Endothelial cell of umbilical vein (primary cell): ENCODE data around the gene FSIP1. TPM values are rescaled to one million over a fixed set of nuclear protein-coding genes. Genes with fewer than 3 reads are reported as not detected.

Experiments
- BruUV-seq: library from RNA; stranded (reverse); fragments of 400-500 nt; replicated peaks from 2 replicates; lab custom pipeline; 2021; lab: Mats Ljungman, UMichigan
- CTCF ChIA-PET: fragments of 300-600, 350-600 bp; sonication (Branson Sonifier 250); formaldehyde crosslinking; loops from one replicate; lab custom pipeline; 2021; ENCODE audit warnings: antibody characterized with exemption, inconsistent platforms; lab: Charles Lee
- POLR2A ChIA-PET: fragments of 300-600, 350-600 bp; sonication (Branson Sonifier 250); formaldehyde crosslinking; loops from one replicate; lab custom pipeline; 2021; ENCODE audit warnings: antibody characterized with exemption, inconsistent platforms; lab: Charles Lee
- DNase-seq: peaks from one replicate; pipeline ENCODE4 v3.0.0-alpha.2; 2011; ENCODE audit warnings: low read depth, low spot score
- FAIRE-seq: peaks from 2 replicates; lab custom pipeline; 2011; peaks lifted over from hg19 to GRCh38; lab: Jason Lieb, UNC
- H2AFZ ChIP-seq: 2 replicates; pipeline ENCODE4 v1.6.0; 2012; ENCODE audit warnings: low read depth, low read length, control low read depth, inconsistent platforms
- H3K27ac ChIP-seq: 2 replicates; pipeline ENCODE4 v1.5.1; 2011; ENCODE audit warnings: low read depth, mild to moderate bottlenecking, control low read depth, low read length, moderate library complexity; ENCODE audit not compliant: insufficient read depth
- H3K27me3 ChIP-seq, 2 experiments: 2 replicates each; pipeline versions ENCODE4 v1.6.0 to v1.6.1; 2011; ENCODE audit warnings: low read length in 2 of 2, mixed read lengths in 1 of 2; ENCODE audit not compliant: control insufficient read depth in 2 of 2, insufficient read depth in 2 of 2
- H3K36me3 ChIP-seq, 2 experiments: 2 replicates in 1 of 2; 3 replicates in 1 of 2; pipeline ENCODE4 v1.5.1; 2011; ENCODE audit warnings: low read length in 2 of 2, mild to moderate bottlenecking in 1 of 2, moderate library complexity in 1 of 2; ENCODE audit not compliant: control insufficient read depth in 2 of 2, insufficient read depth in 2 of 2; ENCODE audit errors: extremely low read depth in 1 of 2
- H3K4me1 ChIP-seq: 3 replicates; pipeline ENCODE4 v1.5.1; 2011; ENCODE audit warnings: mild to moderate bottlenecking, low read length; ENCODE audit not compliant: control insufficient read depth, insufficient read depth; ENCODE audit errors: extremely low read depth
- H3K4me2 ChIP-seq: 2 replicates; pipeline ENCODE4 v1.6.1; 2011; ENCODE audit warnings: low read length, control low read depth, mixed read lengths; ENCODE audit not compliant: insufficient read depth
- H3K4me3 ChIP-seq, 3 experiments: fragments of 200-600 bp in 1 of 3; sonication (generic), shearing (Covaris generic) in 1 of 3; replicated peaks in 1 of 3; 2 replicates each; pipeline ENCODE4 v1.5.1; 2011 to 2016; ENCODE audit warnings: control low read depth in 3 of 3, low read length in 3 of 3, mild to moderate bottlenecking in 2 of 3, inconsistent platforms in 1 of 3, low read depth in 1 of 3, moderate library complexity in 1 of 3; ENCODE audit not compliant: insufficient read depth in 1 of 3
- H3K79me2 ChIP-seq: 2 replicates; pipeline ENCODE4 v1.6.0; 2012; ENCODE audit warnings: low read length, inconsistent platforms; ENCODE audit not compliant: control insufficient read depth, insufficient read depth
- H3K9ac ChIP-seq: replicated peaks from 2 replicates; pipeline ENCODE3; 2011; ENCODE audit warnings: low read length, control low read depth; ENCODE audit not compliant: insufficient read depth; ENCODE audit errors: extremely low read depth
- H3K9me1 ChIP-seq: replicated peaks from 3 replicates; pipeline ENCODE4 v1.6.0; 2011; ENCODE audit warnings: mild to moderate bottlenecking, low read length; ENCODE audit not compliant: control insufficient read depth, insufficient read depth; ENCODE audit errors: extremely low read depth
- H3K9me3 ChIP-seq: replicated peaks from 2 replicates; pipeline ENCODE4 v1.5.1; 2012; ENCODE audit warnings: low read length, inconsistent platforms; ENCODE audit not compliant: control insufficient read depth, insufficient read depth
- H4K20me1 ChIP-seq: replicated peaks from 2 replicates; pipeline ENCODE3; 2011; ENCODE audit warnings: mild to moderate bottlenecking, low read length; ENCODE audit not compliant: control insufficient read depth, insufficient read depth; ENCODE audit errors: extremely low read depth
- CTCF ChIP-seq, 2 donors: IDR thresholded peaks; 1 replicate in 1 of 2; 2 replicates in 1 of 2; pipeline ENCODE4 v1.5.1; 2011; ENCODE audit warnings: low read length in 2 of 2, mild to moderate bottlenecking in 2 of 2, moderate library complexity in 2 of 2, control low read depth in 1 of 2, inconsistent platforms in 1 of 2, low read depth in 1 of 2; ENCODE audit not compliant: insufficient read depth in 1 of 2; ENCODE audit errors: extremely low read depth in 1 of 2
- EZH2 ChIP-seq: IDR thresholded peaks from 2 replicates; pipeline ENCODE4 v1.6.1; 2012; ENCODE audit warnings: borderline replicate concordance, low read depth, mild to moderate bottlenecking, moderate library complexity, low read length, inconsistent platforms; ENCODE audit not compliant: severe bottlenecking
- FOS ChIP-seq: IDR thresholded peaks from 2 replicates; pipeline ENCODE4 v1.6.1; 2011; ENCODE audit warnings: mild to moderate bottlenecking, low read length, moderate library complexity, borderline replicate concordance; ENCODE audit not compliant: insufficient read depth
- GATA2 ChIP-seq: IDR thresholded peaks from 2 replicates; pipeline ENCODE4 v1.7.0; 2011; ENCODE audit warnings: low read depth, mild to moderate bottlenecking, moderate library complexity, mixed read lengths, low read length; ENCODE audit not compliant: insufficient read length, insufficient read depth
- JUN ChIP-seq: IDR thresholded peaks from 2 replicates; pipeline ENCODE4 v1.6.1; 2011; ENCODE audit warnings: borderline replicate concordance, low read depth; ENCODE audit not compliant: insufficient read length, insufficient read depth
- MAX ChIP-seq: IDR thresholded peaks from 2 replicates; pipeline ENCODE4 v1.6.1; 2011; ENCODE audit not compliant: insufficient read depth, insufficient read length
- MYC ChIP-seq: IDR thresholded peaks from one replicate; pipeline ENCODE4 v1.6.1; 2011; ENCODE audit warnings: mild to moderate bottlenecking, low read depth, low read length
- POLR2A ChIP-seq: IDR thresholded peaks from 2 replicates; pipeline ENCODE4 v1.6.1; 2012; ENCODE audit warnings: low read depth, mild to moderate bottlenecking, control low read depth, low read length
- POLR2AphosphoS5 ChIP-seq: IDR thresholded peaks from 2 replicates; pipeline ENCODE4 v1.6.1; 2012; ENCODE audit warnings: low read depth, mild to moderate bottlenecking, control low read depth, low read length, moderate library complexity; ENCODE audit not compliant: insufficient read depth
- dilution Hi-C: fragments of 300-500 bp; cut with MboI; formaldehyde crosslinking; loops from one replicate; pipeline ENCODE4 v1.15.0; 2019; ENCODE audit warnings: low sequenced_read_pairs; ENCODE audit not compliant: extremely low pct_ligation_motif_present
- intact Hi-C: fragments of 100-400 bp; cut with micrococcal nuclease; formaldehyde crosslinking; loops from one replicate; pipeline ENCODE4 v1.10.0; 2022
- polyA plus RNA-seq, 4 experiments: library from polyadenylated mRNA; depleted of rRNA in 3 of 4; stranded (reverse) in 3 of 4; unstranded in 1 of 4; fragments of >200 nt; gene quantifications; 2 replicates each; pipeline versions ENCODE4 v1.2.1 to v1.2.3, GENCODE V29; 2011 to 2012; ENCODE audit warnings: missing spikeins in 1 of 4
- total RNA-seq: library from RNA; stranded (reverse); gene quantifications from 2 replicates; pipeline ENCODE4 v1.2.3, GENCODE V29; 2021

FSIP1 gene
- total and polyA plus RNA-seq, 2 donors (not counting 3 experiments of a cell fraction or from before 2014, with no cell fraction given), result 0.23 to 1.1 TPM

- intact Hi-C loops (no loop called here), dilution Hi-C loops (no loop called here)
- POLR2A ChIA-PET, result no interaction called here
- FAIRE-seq, result no peak
- no peak for DNase-seq
- Histone ChIP-seq H4K20me1 (no peaks in the 10 kb centered on the region), H3K9ac (no peak overlapping the region), H3K4me1 (no peaks in the 10 kb centered on the region), H3K36me3 (no peaks in the 10 kb centered on the region), H3K4me3 (no peak overlapping the region), H3K9me1 (no peaks in the 10 kb centered on the region), H3K27ac (no peak overlapping the region), H3K27me3 (no peaks in the 10 kb centered on the region), H3K4me2 (no peak overlapping the region), H3K9me3 (no peaks in the 10 kb centered on the region), H2AFZ (no peak overlapping the region), H3K79me2 (no peaks in the 10 kb centered on the region)
- TF ChIP-seq JUN (no peak), FOS (no peak), GATA2 (no peak), CTCF (IDR thresholded peaks at IDR 0.05; ENCODE audit: extremely low read depth in 1 of 2, insufficient read depth in 1 of 2, low read depth in 1 of 2, low read length in 2 of 2) (no peak)
- BruUV-seq, result no TSS peak
- CTCF ChIA-PET, result interaction anchor here (4.0 kb wide), 1 partner anchor 66 kb away, joined by 25 read pairs; no protein-coding TSS in a partner anchor
Observed at GRCh38 chr15:39690881-39691634, 91.6 kb downstream of the FSIP1 start.

- Histone ChIP-seq H3K9me3 (no peaks in the 10 kb centered on the region), H2AFZ (no peak overlapping the region), H3K79me2 (no peaks in the 10 kb centered on the region), H3K4me2 (no peak overlapping the region), H3K9ac (no peak overlapping the region), H3K27ac (no peak overlapping the region), H4K20me1 (no peaks in the 10 kb centered on the region), H3K27me3 (no peaks in the 10 kb centered on the region), H3K9me1 (no peaks in the 10 kb centered on the region), H3K4me1 (no peaks in the 10 kb centered on the region), H3K4me3 (no peak overlapping the region), H3K36me3 (no peaks in the 10 kb centered on the region)
- intact Hi-C loops, result loop anchor here (2.0 to 10.0 kb wide), 5 partner anchors 61 to 983 kb away; partner anchors contain the start of genes EIF2AK4 and FSIP1
- ChIA-PET POLR2A (no interaction called here), CTCF (interaction anchor here (1.6 to 6.7 kb wide), 4 partner anchors 11 to 70 kb away, joined by 4 to 240 read pairs (median 17); no protein-coding TSS in a partner anchor)
- dilution Hi-C loops, result no loop called here
- TF ChIP-seq GATA2 (no peak), CTCF (IDR thresholded peaks at IDR 0.05; ENCODE audit: extremely low read depth in 1 of 2, insufficient read depth in 1 of 2, low read depth in 1 of 2, low read length in 2 of 2) (no peak), EZH2 (no peak), FOS (no peak), MAX (no peak), MYC (no peak), POLR2A (no peak), JUN (no peak), POLR2AphosphoS5 (no peak)
- no peak for FAIRE-seq
- DNase-seq, result no peak
- BruUV-seq, result no TSS peak
Observed at GRCh38 chr15:39687965-39688364, 94.7 kb downstream of the FSIP1 start.
